SK-N-SH (cell line): ENCODE results near the gene PROSER3. TPM values are rescaled to one million over a fixed set of nuclear protein-coding genes. Genes with fewer than 3 reads are reported as not detected.

Experiments
- CTCF ChIA-PET: fragments of 300-600, 350-600 bp; formaldehyde crosslinking; extraction: SDS; loops from one replicate; lab custom pipeline; 2021; lab: Yijun Ruan, JAX
- POLR2A ChIA-PET: fragments of 350-600 bp; sonication (Branson Sonifier 250); formaldehyde crosslinking; extraction: SDS; loops from one replicate; lab custom pipeline; 2020; ENCODE audit warnings: antibody characterized with exemption, inconsistent platforms; lab: Yijun Ruan, JAX
- DNase-seq: peaks from one replicate; pipeline ENCODE4 v3.0.0; 2012
- H2AFZ ChIP-seq: fragments of 200-600 bp; sonication (generic); 2 replicates; pipeline ENCODE4 v1.8.1; 2016; ENCODE audit warnings: antibody characterized with exemption, mild to moderate bottlenecking, low read depth
- H3F3A ChIP-seq: fragments of 200-600 bp; sonication (generic); replicated peaks from 2 replicates; pipeline ENCODE3; 2016; ENCODE audit warnings: antibody characterized with exemption, mild to moderate bottlenecking; ENCODE audit not compliant: insufficient read depth
- H3K27ac ChIP-seq, 2 experiments: fragments of 200-500 bp in 1 of 2; fragments of 200-600 bp in 1 of 2; sonication (Bioruptor generic) in 1 of 2; sonication (generic), shearing (Covaris generic) in 1 of 2; 2 replicates each; pipeline versions ENCODE4 v1.5.1 to v1.6.1; 2014 to 2016; ENCODE audit warnings: low read depth in 2 of 2, inconsistent platforms in 1 of 2, low read length in 1 of 2, mild to moderate bottlenecking in 1 of 2, mixed read lengths in 1 of 2
- H3K27me3 ChIP-seq: fragments of 200-600 bp; sonication (generic), shearing (Covaris generic); 2 replicates; pipeline ENCODE4 v1.6.1; 2016; ENCODE audit warnings: mixed run types; ENCODE audit not compliant: insufficient read depth
- H3K36me3 ChIP-seq, 2 experiments: fragments of 200-500 bp in 1 of 2; fragments of 200-600 bp in 1 of 2; sonication (Bioruptor generic) in 1 of 2; sonication (generic) in 1 of 2; replicated peaks in 1 of 2; 2 replicates each; pipeline versions ENCODE3 to v1.5.1; 2014 to 2016; ENCODE audit warnings: low read length in 1 of 2, mild to moderate bottlenecking in 1 of 2; ENCODE audit not compliant: insufficient read depth in 2 of 2, control insufficient read depth in 1 of 2
- H3K4me1 ChIP-seq, 2 experiments: fragments of 200-500 bp in 1 of 2; fragments of 200-600 bp in 1 of 2; sonication (Bioruptor generic) in 1 of 2; sonication (generic), shearing (Covaris generic) in 1 of 2; 2 replicates each; pipeline versions ENCODE4 v1.5.1 to v1.6.1; 2014 to 2016; ENCODE audit warnings: low read depth in 1 of 2, low read length in 1 of 2, mixed run types in 1 of 2; ENCODE audit not compliant: insufficient read depth in 2 of 2, control insufficient read depth in 1 of 2
- H3K4me2 ChIP-seq: fragments of 200-600 bp; sonication (generic), shearing (Covaris generic); 2 replicates; pipeline ENCODE4 v1.6.1; 2017; ENCODE audit warnings: mixed run types
- H3K4me3 ChIP-seq, 2 experiments: fragments of 200-500 bp in 1 of 2; fragments of 200-600 bp in 1 of 2; sonication (Bioruptor generic) in 1 of 2; sonication (generic), shearing (Covaris generic) in 1 of 2; 2 replicates each; pipeline versions ENCODE4 v1.5.1 to v1.8.1; 2014 to 2016; ENCODE audit warnings: low read depth in 2 of 2, inconsistent platforms in 1 of 2, low read length in 1 of 2, mild to moderate bottlenecking in 1 of 2, mixed read lengths in 1 of 2, moderate library complexity in 1 of 2
- H3K79me2 ChIP-seq: fragments of 200-600 bp; sonication (generic); 2 replicates; pipeline ENCODE4 v1.8.1; 2017; ENCODE audit warnings: mild to moderate bottlenecking; ENCODE audit not compliant: insufficient read depth
- H3K9ac ChIP-seq: fragments of 200-600 bp; sonication (generic); 2 replicates; pipeline ENCODE4 v1.6.1; 2017; ENCODE audit warnings: mixed run types
- H3K9me2 ChIP-seq: fragments of 200-600 bp; sonication (generic); 2 replicates; pipeline ENCODE4 v1.6.1; 2017; ENCODE audit warnings: mixed run types
- H3K9me3 ChIP-seq: fragments of 200-600 bp; sonication (generic); 2 replicates; pipeline ENCODE4 v1.6.1; 2017; ENCODE audit warnings: mixed run types, mild to moderate bottlenecking, moderate library complexity
- H4K20me1 ChIP-seq: fragments of 200-600 bp; sonication (generic); 2 replicates; pipeline ENCODE4 v1.6.1; 2017; ENCODE audit warnings: mild to moderate bottlenecking, mixed run types; ENCODE audit not compliant: insufficient read depth
- ELF1 ChIP-seq: IDR thresholded peaks from 2 replicates; pipeline ENCODE4 v1.4.0; 2012
- EP300 ChIP-seq, 2 experiments: IDR thresholded peaks; 2 replicates each; pipeline versions ENCODE4 v1.4.0 to v1.6.1; 2012; ENCODE audit warnings: borderline replicate concordance in 1 of 2, low read depth in 1 of 2, low read length in 1 of 2
- FOSL2 ChIP-seq: IDR thresholded peaks from 2 replicates; pipeline ENCODE4 v1.4.0; 2012; ENCODE audit warnings: low read depth, mild to moderate bottlenecking, moderate library complexity, borderline replicate concordance
- GATA2 ChIP-seq: sonication (generic); formaldehyde crosslinking; IDR thresholded peaks from 2 replicates; pipeline ENCODE4 v1.5.0; 2020; ENCODE audit warnings: mild to moderate bottlenecking, missing genetic modification reagents
- MEF2A ChIP-seq: IDR thresholded peaks from 2 replicates; pipeline ENCODE4 v1.4.0; 2012; ENCODE audit warnings: low read depth, borderline replicate concordance
- NFIC ChIP-seq: IDR thresholded peaks from 2 replicates; pipeline ENCODE4 v1.4.0; 2012; ENCODE audit warnings: borderline replicate concordance
- PBX3 ChIP-seq: IDR thresholded peaks from 2 replicates; pipeline ENCODE4; 2012
- REST ChIP-seq: IDR thresholded peaks from 2 replicates; pipeline ENCODE4 v1.6.1; 2012; ENCODE audit warnings: mild to moderate bottlenecking, low read depth, low read length, moderate library complexity
- RFX5 ChIP-seq: IDR thresholded peaks from 2 replicates; pipeline ENCODE4 v1.6.1; 2012; ENCODE audit warnings: mild to moderate bottlenecking, improper control_type of control experiment, low read length
- TCF12 ChIP-seq: IDR thresholded peaks from 2 replicates; pipeline ENCODE4 v1.4.0; 2012
- USF2 ChIP-seq: fragments of 150-350 bp; IDR thresholded peaks from 2 replicates; pipeline ENCODE4 v1.6.1; 2017; ENCODE audit warnings: antibody characterized with exemption, low read length, low read depth, borderline replicate concordance
- ZBTB33 ChIP-seq: IDR thresholded peaks from 2 replicates; pipeline ENCODE4 v1.4.0; 2012; ENCODE audit warnings: low read depth, borderline replicate concordance
- WGBS: methylation state at CpG from one replicate; pipeline ENCODE4 v1.1.6; 2017; ENCODE audit warnings: low lambda C conversion rate; 5-methylcytosine and 5-hydroxymethylcytosine counted together
- polyA plus RNA-seq, 3 experiments: library from polyadenylated mRNA; depleted of rRNA; stranded (reverse); fragments of >200 nt; gene quantifications; 2 replicates each; pipeline ENCODE4 v1.2.3, GENCODE V29; 2012

Gene PROSER3
- polyA plus RNA-seq, 1 of the 3 experiments (the other 2 are of a cell fraction) = 12.5 TPM

GRCh38 chr19:35784503-35785338 is 26.7 kb downstream of the PROSER3 start:
- TF ChIP-seq PBX3 = no peak
- no peak for TF ChIP-seq MEF2A
- no peak for TF ChIP-seq FOSL2
- no peak for TF ChIP-seq TCF12
- no peak for TF ChIP-seq EP300 (IDR thresholded peaks at IDR 0.05; ENCODE audit: borderline replicate concordance in 1 of 2, low read depth in 1 of 2, low read length in 1 of 2)
- TF ChIP-seq ELF1 = no peak
- TF ChIP-seq RFX5 = no peak
- no peak for TF ChIP-seq REST
- TF ChIP-seq GATA2 = no peak
- TF ChIP-seq USF2 = no peak
- TF ChIP-seq ZBTB33 = no peak
- TF ChIP-seq NFIC = no peak

More at GRCh38 chr19:35784503-35785338, 26.7 kb downstream of the PROSER3 start:
- Histone ChIP-seq H3K27ac (no peak overlapping the region), H3K4me2 (no peak overlapping the region), H3K9ac (no peak overlapping the region), H3K9me3 (no peaks in the 10 kb centered on the region), H3K27me3 (no peaks in the 10 kb centered on the region), H3K36me3 (peaks cover 0 to 8% of the 10 kb centered on the region in 2 experiments), H3F3A (no peaks in the 10 kb centered on the region), H2AFZ (no peak overlapping the region), H3K9me2 (no peaks in the 10 kb centered on the region), H4K20me1 (no peaks in the 10 kb centered on the region), H3K79me2 (no peaks in the 10 kb centered on the region), H3K4me3 (no peak overlapping the region), H3K4me1 (no peaks in the 10 kb centered on the region)
- WGBS = 93% methylated on average over 36 of the region's 45 CpGs
- ChIA-PET CTCF (no interaction called here), POLR2A (interaction anchor here (0.6 kb wide), 1 partner anchor 114 kb away, joined by 3 read pairs; no protein-coding TSS in a partner anchor)
- DNase-seq = no peak
